ENCODE data around the gene ZNF469.

- TF ChIP-seq CTCF (IDR thresholded peaks at IDR 0.05; ENCODE audit: low read depth, low read length, missing input control) (no peak), TAF1 (conservative IDR thresholded peaks at IDR 0.05) (no peak), YY1 (IDR thresholded peaks at IDR 0.05) (no peak), GABPA (IDR thresholded peaks at IDR 0.05 in 1 of 2, conservative IDR thresholded peaks at IDR 0.05 in 1 of 2) (no peak), JUND (IDR thresholded peaks at IDR 0.05) (no peak), REST (IDR thresholded peaks at IDR 0.05) (no peak), SP1 (IDR thresholded peaks at IDR 0.05) (no peak), EGR1 (IDR thresholded peaks at IDR 0.05; ENCODE audit: low read depth in 2 of 2) (no peak), FOXA1 (IDR thresholded peaks at IDR 0.05) (no peak)
- TF ChIP-seq, protein P1, sequence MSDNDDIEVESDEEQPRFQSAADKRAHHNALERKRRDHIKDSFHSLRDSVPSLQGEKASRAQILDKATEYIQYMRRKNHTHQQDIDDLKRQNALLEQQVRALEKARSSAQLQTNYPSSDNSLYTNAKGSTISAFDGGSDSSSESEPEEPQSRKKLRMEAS (IDR thresholded peaks at IDR 0.05) = no peak
- TF ChIP-seq, protein P2, sequence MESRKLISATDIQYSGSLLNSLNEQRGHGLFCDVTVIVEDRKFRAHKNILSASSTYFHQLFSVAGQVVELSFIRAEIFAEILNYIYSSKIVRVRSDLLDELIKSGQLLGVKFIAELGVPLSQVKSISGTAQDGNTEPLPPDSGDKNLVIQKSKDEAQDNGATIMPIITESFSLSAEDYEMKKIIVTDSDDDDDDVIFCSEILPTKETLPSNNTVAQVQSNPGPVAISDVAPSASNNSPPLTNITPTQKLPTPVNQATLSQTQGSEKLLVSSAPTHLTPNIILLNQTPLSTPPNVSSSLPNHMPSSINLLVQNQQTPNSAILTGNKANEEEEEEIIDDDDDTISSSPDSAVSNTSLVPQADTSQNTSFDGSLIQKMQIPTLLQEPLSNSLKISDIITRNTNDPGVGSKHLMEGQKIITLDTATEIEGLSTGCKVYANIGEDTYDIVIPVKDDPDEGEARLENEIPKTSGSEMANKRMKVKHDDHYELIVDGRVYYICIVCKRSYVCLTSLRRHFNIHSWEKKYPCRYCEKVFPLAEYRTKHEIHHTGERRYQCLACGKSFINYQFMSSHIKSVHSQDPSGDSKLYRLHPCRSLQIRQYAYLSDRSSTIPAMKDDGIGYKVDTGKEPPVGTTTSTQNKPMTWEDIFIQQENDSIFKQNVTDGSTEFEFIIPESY (IDR thresholded peaks at IDR 0.05) = no peak
Measured at GRCh38 chr16:88359008-88359407, 23.8 kb upstream of the ZNF469 start.
